SK-N-MC (cell line): ENCODE data around the gene TUB.

ENCODE experiments used
- EZH2 ChIP-seq: fragments of 200-600 bp; sonication (generic); IDR thresholded peaks from one replicate; pipeline ENCODE4 v1.6.1; 2017; ENCODE audit warnings: antibody characterized with exemption
- POLR2AphosphoS5 ChIP-seq: IDR thresholded peaks from 2 replicates; pipeline ENCODE4 v1.6.1; 2012; ENCODE audit warnings: mild to moderate bottlenecking, low read depth, low read length, borderline replicate concordance

GRCh38 chr11:8079111-8079675 is 1.8 kb upstream of the TUB start:
- TF ChIP-seq POLR2AphosphoS5 (no peak), EZH2 (no peak)
